Endodermal cell (in vitro differentiated cells): ENCODE measurements around the gene BMP7. TPM values are rescaled to one million over a fixed set of nuclear protein-coding genes. Genes with fewer than 3 reads are reported as not detected.

Source experiments
- DNase-seq: peaks from one replicate; pipeline ENCODE4 v3.0.0-alpha.2; 2017
- H3K27ac ChIP-seq: 2 replicates; pipeline ENCODE4 v1.5.1; 2013; ENCODE audit warnings: mild to moderate bottlenecking, low read depth, low read length, moderate library complexity
- H3K27me3 ChIP-seq: 2 replicates; pipeline ENCODE4 v1.6.1; 2013; ENCODE audit warnings: mild to moderate bottlenecking, low read length, moderate library complexity; ENCODE audit not compliant: insufficient read depth, control insufficient read depth, poor library complexity, severe bottlenecking
- H3K36me3 ChIP-seq: 2 replicates; pipeline ENCODE4 v1.7.0; 2013; ENCODE audit warnings: mild to moderate bottlenecking, low read length, moderate library complexity; ENCODE audit not compliant: control insufficient read depth, insufficient read depth
- H3K4me1 ChIP-seq: one replicate; pipeline ENCODE4 v1.7.0; 2013; ENCODE audit warnings: low read length; ENCODE audit not compliant: control insufficient read depth, insufficient read depth
- H3K4me3 ChIP-seq: 2 replicates; pipeline ENCODE4 v1.5.1; 2013; ENCODE audit warnings: mild to moderate bottlenecking, low read length, moderate library complexity
- H3K9ac ChIP-seq: 2 replicates; pipeline ENCODE4 v1.6.1; 2013; ENCODE audit warnings: mild to moderate bottlenecking, low read length, moderate library complexity; ENCODE audit not compliant: poor library complexity, severe bottlenecking; ENCODE audit errors: extremely low read depth
- H3K9me3 ChIP-seq: 2 replicates; pipeline ENCODE4 v1.6.1; 2013; ENCODE audit warnings: mild to moderate bottlenecking, low read length, moderate library complexity; ENCODE audit not compliant: control insufficient read depth
- H3K27ac Mint-ChIP-seq: 2 replicates; pipeline ENCODE4 v1.8.0; 2020; ENCODE audit warnings: mixed read lengths
- H3K27me3 Mint-ChIP-seq: 2 replicates; pipeline ENCODE4 v1.8.0; 2021; ENCODE audit warnings: mild to moderate bottlenecking, mixed read lengths; ENCODE audit not compliant: insufficient read depth
- H3K36me3 Mint-ChIP-seq: 2 replicates; pipeline ENCODE4 v1.8.0; 2020; ENCODE audit warnings: low read depth, mixed read lengths
- H3K4me1 Mint-ChIP-seq: 2 replicates; pipeline ENCODE4 v1.8.0; 2020; ENCODE audit warnings: mixed read lengths
- H3K4me3 Mint-ChIP-seq: 2 replicates; pipeline ENCODE4 v1.8.0; 2020; ENCODE audit warnings: mild to moderate bottlenecking, moderate library complexity, mixed read lengths
- H3K9me3 Mint-ChIP-seq: 2 replicates; pipeline ENCODE4 v1.8.0; 2020; ENCODE audit warnings: mild to moderate bottlenecking, mixed read lengths
- CTCF ChIP-seq: fragments of 200-600 bp; sonication (generic); conservative IDR thresholded peaks from 2 replicates; pipeline ENCODE4 v1.5.0; 2021; ENCODE audit warnings: antibody characterized with exemption, mild to moderate bottlenecking
- WGBS, 2 experiments: methylation state at CpG; one replicate each; pipeline versions ENCODE4 v1.1.5 to v1.1.7; 2013; ENCODE audit warnings: missing lambda C conversion rate in 2 of 2, mixed read lengths in 1 of 2; ENCODE audit not compliant: insufficient coverage in 1 of 2, insufficient read length in 1 of 2; 5-methylcytosine and 5-hydroxymethylcytosine counted together
- total RNA-seq, 2 donors: library from RNA; stranded (reverse); fragmentation: NEBNext Ultra II Directional in 1 of 2; extraction: Animal tissue kit (Norgen Biotek cat#: 25700) in 1 of 2; gene quantifications; 2 replicates in 1 of 2; 3 replicates in 1 of 2; pipeline ENCODE4 v1.2.1, GENCODE V29; 2021

Gene BMP7
- total RNA-seq, 2 donors from 2014 or later = 45.6 to 49.6 TPM

DNA sequence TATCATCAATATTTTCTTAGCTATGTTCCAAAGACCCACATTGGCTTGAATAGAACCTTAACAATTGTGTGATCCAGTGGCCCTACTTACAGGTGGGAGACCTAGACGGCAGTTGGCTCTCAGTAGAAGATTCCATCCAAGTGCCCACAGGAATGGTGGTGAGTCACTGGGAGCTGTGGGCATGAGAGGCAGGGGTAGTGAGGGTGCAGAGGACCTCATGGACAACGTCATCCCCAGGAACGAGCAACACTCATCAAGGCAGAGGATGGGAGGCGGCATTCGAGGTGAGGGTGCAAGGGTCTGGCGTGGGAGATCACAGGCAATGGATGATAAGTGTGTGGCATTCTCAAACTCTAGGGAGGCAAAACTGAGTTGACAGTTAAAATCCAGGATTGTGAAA is 45.7 kb upstream of the BMP7 start:
- Histone ChIP-seq H3K36me3 (no peaks in the 10 kb centered on the region), H3K9me3 (no peaks in the 10 kb centered on the region), H3K4me1 (no peaks in the 10 kb centered on the region), H3K27me3 (peaks cover 19% of the 10 kb centered on the region), H3K4me3 (no peak overlapping the region), H3K27ac (no peak overlapping the region), H3K9ac (no peak overlapping the region)
- H3K27ac Mint-ChIP-seq = no peak overlapping the region
- H3K4me1 Mint-ChIP-seq = no peaks in the 10 kb centered on the region
- no peak for TF ChIP-seq CTCF
- peaks cover 9% of the 10 kb centered on the region for H3K27me3 Mint-ChIP-seq
- no peaks in the 10 kb centered on the region for H3K9me3 Mint-ChIP-seq
- no peaks in the 10 kb centered on the region for H3K36me3 Mint-ChIP-seq
- H3K4me3 Mint-ChIP-seq = no peak overlapping the region
- 93 to 94% methylated on average over 6 of the region's 6 CpGs for WGBS, 2 experiments
- no peak for DNase-seq

DNA sequence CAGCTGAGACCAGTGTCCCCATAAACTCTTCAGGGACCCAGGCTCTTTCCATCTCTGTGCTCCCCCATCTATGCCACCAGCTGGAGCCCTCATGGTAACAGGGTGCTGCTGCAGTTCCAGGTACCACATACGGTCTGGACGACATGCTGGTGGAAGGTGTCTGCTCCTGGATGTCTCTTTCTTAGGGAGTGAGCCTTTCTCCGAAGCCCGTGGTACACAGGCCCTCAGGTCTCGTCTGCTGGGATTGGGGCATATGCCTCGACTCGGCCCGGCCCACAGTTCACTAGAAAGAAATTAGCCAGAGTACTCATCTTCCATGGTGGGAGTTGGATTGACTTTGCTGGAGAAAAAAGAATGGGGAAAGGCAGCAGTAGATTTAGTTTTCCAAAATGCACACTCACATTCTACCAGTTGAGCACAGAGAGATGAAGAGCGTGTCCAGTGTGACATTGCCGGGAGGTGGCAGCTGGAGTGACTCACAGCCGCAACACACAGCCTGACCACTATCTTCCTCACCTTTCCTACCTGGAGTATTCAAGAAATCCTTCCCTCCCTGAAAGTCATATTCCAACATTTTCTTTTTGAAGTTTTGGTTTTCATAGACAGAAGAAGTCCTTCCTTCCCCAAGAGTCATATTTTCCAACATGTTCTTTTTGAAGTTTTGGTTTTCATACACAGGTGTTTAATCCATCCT is 44.5 kb upstream of the BMP7 start:
- H3K27ac ChIP-seq = no peak overlapping the region
- no peak for TF ChIP-seq CTCF
- H3K36me3 Mint-ChIP-seq = no peaks in the 10 kb centered on the region
- H3K36me3 ChIP-seq = no peaks in the 10 kb centered on the region
- H3K9me3 ChIP-seq = no peaks in the 10 kb centered on the region
- no peaks in the 10 kb centered on the region for H3K9me3 Mint-ChIP-seq
- H3K4me3 ChIP-seq = no peak overlapping the region
- H3K4me1 ChIP-seq = no peaks in the 10 kb centered on the region
- no peaks in the 10 kb centered on the region for H3K4me1 Mint-ChIP-seq
- H3K9ac ChIP-seq = no peak overlapping the region
- no peak overlapping the region for H3K27ac Mint-ChIP-seq
- 90 to 94% methylated on average over 10 to 11 of the region's 11 CpGs for WGBS, 2 experiments
- H3K27me3 Mint-ChIP-seq = peaks cover 9% of the 10 kb centered on the region
- no peak overlapping the region for H3K4me3 Mint-ChIP-seq
- peaks cover 19% of the 10 kb centered on the region for H3K27me3 ChIP-seq
- peak; percentile 23 for DNase-seq

- H3K4me1 Mint-ChIP-seq = no peaks in the 10 kb centered on the region
- H3K36me3 Mint-ChIP-seq = no peaks in the 10 kb centered on the region
- Histone ChIP-seq H3K36me3 (no peaks in the 10 kb centered on the region), H3K4me3 (no peak overlapping the region), H3K4me1 (no peaks in the 10 kb centered on the region), H3K27ac (no peak overlapping the region), H3K9me3 (no peaks in the 10 kb centered on the region), H3K27me3 (peaks cover 15% of the 10 kb centered on the region), H3K9ac (no peak overlapping the region)
- TF ChIP-seq CTCF = no peak
- peak; percentile 19 for DNase-seq
- 91 to 97% methylated on average over 7 to 9 of the region's 9 CpGs for WGBS, 2 experiments
- H3K9me3 Mint-ChIP-seq = no peaks in the 10 kb centered on the region
- H3K27me3 Mint-ChIP-seq = peaks cover 7% of the 10 kb centered on the region
- no peak overlapping the region for H3K27ac Mint-ChIP-seq
- H3K4me3 Mint-ChIP-seq = no peak overlapping the region
These were observed 43.2 kb upstream of the BMP7 start for GRCh38 chr20:57309544-57310115.
